GM18867 (cell line): ENCODE measurements around the gene PTPN13.
"Not testable (repeated sequence)": the region's sequence is repeated elsewhere in the genome, so short reads cannot be mapped to it uniquely, and the experiment has no call there.

ENCODE experiments used
- ATAC-seq: cut with Tn5 transposase; IDR thresholded peaks from one replicate; pipeline ENCODE4 v1.9.1; 2021; ENCODE audit warnings: mild to moderate bottlenecking, moderate library complexity; ENCODE audit not compliant: unreplicated experiment

Gene PTPN13

GRCh38 chr4:86688026-86688425, 93.9 kb downstream of the PTPN13 start:
- no peak for ATAC-seq

- ATAC-seq = no peak
These were observed 110.5 kb downstream of the PTPN13 start for GRCh38 chr4:86704601-86705000.

DNA sequence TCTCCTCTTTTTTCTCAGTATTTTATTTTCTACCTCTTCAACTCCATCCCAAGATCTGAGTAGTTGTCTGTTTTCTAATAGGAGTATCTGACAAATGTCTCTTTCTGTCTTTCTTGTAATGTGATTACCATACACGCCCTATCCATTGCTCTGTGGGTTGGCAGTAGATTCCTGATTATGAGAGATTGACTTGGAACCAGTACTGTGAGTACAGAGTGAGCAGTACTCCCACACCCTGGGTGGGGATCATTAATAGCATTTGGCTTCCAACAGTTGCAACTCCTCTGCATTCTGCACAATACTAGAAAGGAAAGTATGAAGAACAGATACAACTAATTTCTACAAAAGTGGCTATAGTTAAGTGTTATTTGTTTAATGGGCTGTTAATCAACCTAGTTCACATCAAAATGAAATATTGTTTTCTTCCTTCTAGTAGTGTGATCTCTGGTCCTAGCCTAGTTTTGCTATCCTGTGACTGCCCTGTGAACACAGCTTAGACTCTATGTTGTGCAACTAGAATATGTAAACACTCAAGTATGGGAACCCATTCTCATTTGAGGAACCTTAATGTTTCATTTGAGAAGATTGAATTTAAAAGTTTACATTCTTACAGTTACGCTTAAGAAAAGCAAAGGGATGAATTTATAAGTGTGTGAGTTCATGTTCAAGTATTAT, 112.9 kb downstream of the PTPN13 start:
- no peak for ATAC-seq

- no peak for ATAC-seq
These were observed 123.5 kb downstream of the PTPN13 start for GRCh38 chr4:86717651-86718050.

- ATAC-seq = no peak
These were observed 124.0 kb downstream of the PTPN13 start for GRCh38 chr4:86718152-86718551.

DNA sequence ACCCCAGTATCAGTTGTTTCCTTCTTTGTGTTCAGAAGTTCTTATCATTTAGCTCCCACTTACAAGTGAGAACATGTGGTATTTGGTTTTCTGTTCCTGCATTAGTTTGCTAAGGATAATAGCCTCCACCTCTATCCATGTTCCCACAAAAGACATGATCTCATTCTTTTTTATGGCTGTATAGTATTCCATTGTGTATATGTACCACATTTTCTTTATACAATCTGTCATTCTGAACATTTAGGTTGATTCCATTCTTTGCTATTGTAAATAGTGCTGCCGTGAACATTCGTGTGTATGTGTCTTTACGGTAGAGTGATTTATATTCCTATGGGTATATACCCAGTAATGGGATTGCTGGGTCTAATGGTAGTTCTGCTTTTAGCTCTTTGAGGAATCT, 125.0 kb downstream of the PTPN13 start:
- not testable (repeated sequence) for ATAC-seq

DNA sequence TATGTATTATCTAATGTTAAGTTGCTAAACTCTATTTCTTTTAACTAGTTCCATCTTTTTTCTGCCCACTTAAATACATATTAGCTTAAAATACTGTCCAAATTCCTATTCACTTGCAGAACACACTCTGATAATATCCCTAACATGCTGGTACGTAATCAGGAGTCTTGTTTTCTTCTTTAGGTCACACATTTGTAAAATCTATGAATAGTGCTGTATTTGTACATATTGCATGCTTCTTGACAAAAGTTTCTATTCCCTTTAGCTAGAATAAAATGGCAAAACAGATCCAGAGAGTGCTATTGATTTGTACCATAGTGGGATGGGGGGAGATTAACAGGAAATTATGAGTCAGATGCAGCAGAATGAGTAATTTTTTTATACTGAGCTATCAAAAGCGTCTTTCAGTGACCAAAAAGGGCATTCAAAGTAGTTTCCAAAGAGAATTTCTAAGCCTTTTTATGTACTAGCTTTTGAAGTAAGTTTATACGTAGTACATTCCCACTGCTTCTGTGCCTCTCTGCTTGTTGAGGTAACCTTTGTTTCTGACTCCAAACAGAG, 126.5 kb downstream of the PTPN13 start:
- ATAC-seq = no peak

DNA sequence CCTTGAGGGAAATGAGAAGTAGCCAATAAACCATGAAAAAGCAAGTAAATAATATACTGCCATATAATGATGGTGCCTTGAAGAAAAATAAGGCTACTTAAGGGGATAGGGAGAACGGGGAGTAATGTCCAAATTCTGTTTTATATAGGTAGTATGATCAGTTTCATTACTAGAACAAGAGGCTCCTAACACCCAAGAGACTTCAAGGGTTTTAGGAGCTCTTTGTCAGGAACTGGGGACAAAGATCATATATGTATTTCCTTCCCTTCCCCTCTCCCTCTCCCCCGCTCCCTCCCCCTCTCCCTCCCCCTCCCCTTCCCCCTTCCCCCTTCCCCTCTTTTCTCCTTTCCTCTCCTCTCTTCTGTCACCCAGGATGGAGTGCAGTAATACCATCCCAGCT, 127.3 kb downstream of the PTPN13 start:
- no peak for ATAC-seq

GRCh38 chr4:86730310-86730709, 136.2 kb downstream of the PTPN13 start:
- no peak for ATAC-seq

DNA sequence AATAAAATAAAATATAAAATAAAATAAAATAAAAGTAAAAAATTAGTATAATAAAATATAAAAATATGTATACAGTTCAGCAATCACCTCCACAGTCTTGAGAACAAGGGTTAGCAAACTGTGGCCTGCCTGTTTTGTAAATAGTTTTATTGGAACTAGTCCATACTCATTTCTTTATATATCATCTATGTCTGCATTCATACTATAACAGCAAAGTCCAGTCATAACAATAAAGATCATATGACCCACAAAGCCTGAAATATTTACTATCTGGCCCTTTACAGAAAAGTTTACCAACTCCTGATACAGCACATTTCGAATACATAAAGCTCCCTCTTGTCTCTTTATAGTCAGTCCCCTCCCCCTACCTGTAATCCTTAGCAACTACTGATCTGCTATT, 143.1 kb downstream of the PTPN13 start:
- no peak for ATAC-seq

- no peak for ATAC-seq
These were observed 147.7 kb downstream of the PTPN13 start for GRCh38 chr4:86741846-86742245.

- ATAC-seq = no peak
These were observed 150.5 kb downstream of the PTPN13 start for GRCh38 chr4:86744570-86744969.

GRCh38 chr4:86749121-86749520, 155.0 kb downstream of the PTPN13 start:
- ATAC-seq = no peak

DNA sequence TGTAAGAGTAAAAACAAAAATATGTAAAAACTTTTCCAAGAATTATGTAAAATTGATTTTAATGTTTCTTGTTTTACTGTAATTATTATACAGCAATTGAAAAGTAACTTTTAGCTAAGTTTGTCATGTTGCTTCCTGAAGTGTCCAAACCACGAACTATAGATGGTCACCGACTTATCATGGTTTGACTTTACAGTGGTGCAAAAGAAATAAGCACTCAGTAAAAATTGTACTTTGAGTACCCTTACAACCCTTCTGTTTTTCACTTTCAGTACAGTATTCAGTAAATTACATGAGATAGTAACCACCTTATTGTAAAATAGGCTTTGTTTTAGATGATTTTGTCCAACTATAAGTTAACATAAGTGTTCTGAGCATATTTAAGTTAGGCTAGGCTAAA, 161.3 kb downstream of the PTPN13 start:
- ATAC-seq = no peak

- ATAC-seq = no peak
These were observed 163.4 kb downstream of the PTPN13 start for GRCh38 chr4:86757468-86757867.

GRCh38 chr4:86759298-86759697, 165.2 kb downstream of the PTPN13 start:
- no peak for ATAC-seq

- no peak for ATAC-seq
These were observed 168.5 kb downstream of the PTPN13 start for GRCh38 chr4:86762649-86763048.

DNA sequence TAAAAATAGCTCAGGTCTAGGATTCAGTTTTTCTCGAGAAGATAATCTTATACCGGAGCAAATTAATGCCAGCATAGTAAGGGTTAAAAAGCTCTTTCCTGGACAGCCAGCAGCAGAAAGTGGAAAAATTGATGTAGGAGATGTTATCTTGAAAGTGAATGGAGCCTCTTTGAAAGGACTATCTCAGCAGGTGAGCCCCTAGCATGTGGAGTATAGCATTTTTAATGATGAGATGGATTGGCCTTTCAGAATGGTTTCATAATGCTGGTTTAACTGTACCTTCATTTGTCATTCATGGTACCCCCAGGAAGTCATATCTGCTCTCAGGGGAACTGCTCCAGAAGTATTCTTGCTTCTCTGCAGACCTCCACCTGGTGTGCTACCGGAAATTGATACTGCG, 175.7 kb downstream of the PTPN13 start:
- ATAC-seq = no peak

DNA sequence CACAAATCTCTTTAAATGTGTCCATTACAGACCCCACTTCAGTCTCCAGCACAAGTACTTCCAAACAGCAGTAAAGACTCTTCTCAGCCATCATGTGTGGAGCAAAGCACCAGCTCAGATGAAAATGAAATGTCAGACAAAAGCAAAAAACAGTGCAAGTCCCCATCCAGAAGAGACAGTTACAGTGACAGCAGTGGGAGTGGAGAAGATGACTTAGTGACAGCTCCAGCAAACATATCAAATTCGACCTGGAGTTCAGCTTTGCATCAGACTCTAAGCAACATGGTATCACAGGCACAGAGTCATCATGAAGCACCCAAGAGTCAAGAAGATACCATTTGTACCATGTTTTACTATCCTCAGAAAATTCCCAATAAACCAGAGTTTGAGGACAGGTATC, 177.0 kb downstream of the PTPN13 start:
- ATAC-seq = no peak

DNA sequence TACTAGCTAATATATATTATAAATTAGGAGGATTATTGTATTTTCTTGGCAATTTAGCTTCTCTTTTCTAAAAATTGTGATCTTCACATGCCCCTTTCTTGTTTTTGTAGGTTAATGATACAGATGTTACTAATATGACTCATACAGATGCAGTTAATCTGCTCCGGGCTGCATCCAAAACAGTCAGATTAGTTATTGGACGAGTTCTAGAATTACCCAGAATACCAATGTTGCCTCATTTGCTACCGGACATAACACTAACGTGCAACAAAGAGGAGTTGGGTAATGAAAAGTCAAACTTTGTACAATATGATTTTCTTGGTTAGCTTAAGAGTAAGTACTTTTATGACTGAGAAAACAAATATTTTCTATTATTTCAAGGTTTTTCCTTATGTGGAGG, 180.9 kb downstream of the PTPN13 start:
- no peak for ATAC-seq

- ATAC-seq = no peak
These were observed 184.1 kb downstream of the PTPN13 start for GRCh38 chr4:86778175-86778574.

DNA sequence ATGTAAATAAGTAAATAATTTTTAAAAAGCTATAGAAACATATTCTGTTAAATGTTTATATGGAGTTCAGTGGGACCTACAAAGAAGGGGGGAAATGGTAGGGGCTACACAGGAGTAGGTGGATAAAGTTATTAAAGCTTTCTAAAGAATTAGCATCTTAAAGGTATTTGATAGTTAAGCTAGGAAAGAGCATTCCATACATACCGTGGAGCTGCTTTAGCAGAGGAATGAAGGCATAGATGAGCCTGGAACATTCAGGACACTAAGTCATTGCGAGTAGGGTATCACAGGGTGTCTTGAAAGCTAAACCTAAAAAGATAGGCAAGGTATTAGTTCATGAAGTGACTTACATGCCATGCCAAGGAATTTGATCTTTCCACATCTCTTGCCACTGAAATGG, 194.7 kb downstream of the PTPN13 start:
- no peak for ATAC-seq

DNA sequence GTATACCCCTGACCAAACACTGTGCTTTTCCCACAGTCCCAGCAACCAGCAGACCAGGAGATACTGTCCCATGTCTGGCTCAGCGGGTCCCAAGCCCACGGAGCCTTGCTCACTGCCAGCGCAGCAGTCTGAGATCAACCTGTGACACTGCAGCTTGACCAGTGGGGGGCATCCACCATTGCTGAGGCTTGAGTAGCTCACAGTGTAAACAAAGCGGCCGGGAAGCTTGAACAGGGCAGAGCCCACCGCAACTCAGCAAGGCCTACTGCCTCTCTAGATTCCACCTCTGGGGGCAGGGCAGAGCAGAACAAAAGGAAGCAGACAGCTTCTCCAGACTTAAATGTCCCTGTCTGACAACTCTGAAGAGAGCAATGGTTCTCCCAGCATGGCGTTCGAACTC, 197.0 kb downstream of the PTPN13 start:
- ATAC-seq = no peak
